ENCODE results near the gene NDUFAF5. TPM values are rescaled to one million over a fixed set of nuclear protein-coding genes. Genes with fewer than 3 reads are reported as not detected.

The NDUFAF5 gene
- total and polyA plus RNA-seq, 9 donors = 5.0 to 23.4 (median 16.8) TPM

GRCh38 chr20:13783528-13783927, 1.3 kb upstream of the NDUFAF5 start:
- intact Hi-C loops (cut with DNase I) = no loop called here
- Histone ChIP-seq H3K36me3 (no peaks in the 10 kb centered on the region), H3K27ac (no peak overlapping the region), H3K4me3 (no peak overlapping the region), H3K27me3 (no peaks in the 10 kb centered on the region), H3K9me3 (no peaks in the 10 kb centered on the region), H3K4me1 (ENCODE audit: insufficient read depth) (peaks cover 12% of the 10 kb centered on the region)
- WGBS, 3 donors = 90 to 91% (median 90%) methylated on average over 13 of the region's 13 CpGs
- no peak for TF ChIP-seq EP300 (IDR thresholded peaks at IDR 0.05)
- no peak for TF ChIP-seq POLR2A (IDR thresholded peaks at IDR 0.05)
- no peak for TF ChIP-seq CTCF (IDR thresholded peaks at IDR 0.05)
- DNase-seq = no peak

GRCh38 chr20:13784271-13784892, 446 bp upstream of the NDUFAF5 start:
- peak in 1 of 5 donors; percentile 24 for DNase-seq

DNA sequence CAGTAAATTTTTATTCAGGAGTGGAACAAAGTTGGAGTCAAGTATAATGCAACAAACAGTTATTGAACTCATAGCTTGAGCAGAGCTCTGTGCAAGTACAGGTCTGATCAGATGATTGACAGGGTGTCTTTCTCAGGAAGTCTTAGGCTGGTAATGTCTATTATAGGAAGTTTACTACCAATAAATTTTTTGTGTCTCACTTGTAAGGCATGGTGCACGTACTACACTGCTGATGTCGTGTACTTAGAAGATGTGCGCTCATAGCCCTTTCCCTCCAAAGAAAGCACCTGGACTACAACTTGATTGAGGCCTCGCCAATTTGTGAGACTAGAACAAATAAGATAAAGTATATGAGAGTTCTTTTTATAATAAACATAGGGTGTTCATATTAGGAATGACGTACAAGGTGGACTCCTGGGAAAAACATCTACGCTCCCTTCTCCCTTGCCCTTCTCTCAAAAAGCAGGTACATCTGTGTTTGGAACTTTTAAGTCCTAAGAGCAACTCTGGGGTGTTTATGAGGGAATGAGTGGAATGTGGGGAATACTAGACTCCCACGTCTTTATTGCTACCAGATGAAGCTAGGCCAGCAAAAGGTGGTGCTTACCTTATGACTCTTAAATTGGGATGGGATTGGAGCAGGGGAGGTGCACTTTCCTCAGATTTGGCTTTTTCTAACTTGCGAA, 1.5 kb downstream of the NDUFAF5 start:
- no peaks in the 10 kb centered on the region for H3K36me3 ChIP-seq
- no peak for TF ChIP-seq CTCF (IDR thresholded peaks at IDR 0.05)
- TF ChIP-seq EP300 (IDR thresholded peaks at IDR 0.05) = no peak

More at GRCh38 chr20:13784271-13784892, 446 bp upstream of the NDUFAF5 start:
- 0 to 1% (median 1%) methylated on average over 26 of the region's 26 CpGs for WGBS, 3 donors
- H3K4me1 ChIP-seq (ENCODE audit: insufficient read depth) = peaks cover 12% of the 10 kb centered on the region
- H3K27ac ChIP-seq = peak overlapping the region; percentile 32 to 91
- TF ChIP-seq POLR2A (IDR thresholded peaks at IDR 0.05) (no peak), CTCF (IDR thresholded peaks at IDR 0.05) (no peak), EP300 (IDR thresholded peaks at IDR 0.05) (no peak)
- no peaks in the 10 kb centered on the region for H3K36me3 ChIP-seq
- H3K27me3 ChIP-seq = no peaks in the 10 kb centered on the region
- peak overlapping the region; percentile 87 for H3K4me3 ChIP-seq
- intact Hi-C loops (cut with DNase I) = no loop called here
- no peaks in the 10 kb centered on the region for H3K9me3 ChIP-seq

GRCh38 chr20:13788167-13788834, 3.5 kb downstream of the NDUFAF5 start:
- Histone ChIP-seq H3K27ac (no peak overlapping the region), H3K27me3 (no peaks in the 10 kb centered on the region), H3K4me1 (ENCODE audit: insufficient read depth) (peaks cover 12% of the 10 kb centered on the region), H3K36me3 (no peaks in the 10 kb centered on the region), H3K4me3 (no peak overlapping the region), H3K9me3 (no peaks in the 10 kb centered on the region)
- no peak for TF ChIP-seq POLR2A (IDR thresholded peaks at IDR 0.05)
- TF ChIP-seq EP300 (IDR thresholded peaks at IDR 0.05) = no peak
- TF ChIP-seq CTCF (IDR thresholded peaks at IDR 0.05) = no peak
- intact Hi-C loops (cut with DNase I) = no loop called here
- DNase-seq = peak in 1 of 5 donors; percentile 27
- WGBS, 3 donors = 0 to 8% (median 3%) methylated on average over 1 of the region's 1 CpG

More for the DNA sequence above, 1.5 kb downstream of the NDUFAF5 start:
- Histone ChIP-seq H3K4me3 (peak overlapping the region; percentile 87), H3K9me3 (no peaks in the 10 kb centered on the region), H3K27ac (no peak overlapping the region), H3K27me3 (no peaks in the 10 kb centered on the region), H3K4me1 (ENCODE audit: insufficient read depth) (peaks cover 12% of the 10 kb centered on the region)
- WGBS, 3 donors = 70 to 81% (median 78%) methylated on average over 8 of the region's 8 CpGs
- DNase-seq = no peak
- intact Hi-C loops (cut with DNase I) = no loop called here

Measured in ovary (tissue), 9 donors.